Heart right ventricle (tissue), 16 donors: ENCODE results near the gene AMACR. TPM values are rescaled to one million over a fixed set of nuclear protein-coding genes. Genes with fewer than 3 reads are reported as not detected.

ENCODE experiments used
- ATAC-seq, 8 donors: fragments of 200-7000 bp; cut with Tn5 transposase; one replicate each; pipeline ENCODE4 v1.9.1; 2020; ENCODE audit warnings: mild to moderate bottlenecking in 8 of 8, moderate library complexity in 8 of 8, moderate number of reproducible peaks in 1 of 8
- DNase-seq, 2 donors: peaks; one replicate each; pipeline ENCODE4 v3.0.0-alpha.2; 2020
- H3K27ac ChIP-seq, 10 donors: fragments of 200-600 bp; sonication (generic) in 2 of 10; one replicate each; pipeline versions ENCODE4 v1.5.0 to v1.8.0; 2020 to 2022; ENCODE audit warnings: mild to moderate bottlenecking in 3 of 10
- H3K27me3 ChIP-seq, 7 donors: fragments of 200-600 bp; one replicate each; pipeline ENCODE4 v1.8.0; 2021 to 2022; ENCODE audit warnings: mild to moderate bottlenecking in 2 of 7
- H3K36me3 ChIP-seq, 9 donors: fragments of 200-600 bp; sonication (generic) in 1 of 9; one replicate each; pipeline versions ENCODE4 v1.5.0 to v1.8.0; 2020 to 2022; ENCODE audit warnings: mild to moderate bottlenecking in 2 of 9
- H3K4me1 ChIP-seq, 9 donors: fragments of 200-600 bp; sonication (generic) in 1 of 9; one replicate each; pipeline versions ENCODE4 v1.5.0 to v1.8.0; 2020 to 2022; ENCODE audit warnings: mild to moderate bottlenecking in 4 of 9
- H3K4me3 ChIP-seq, 10 donors: fragments of 200-600 bp; sonication (generic) in 2 of 10; one replicate each; pipeline versions ENCODE4 v1.5.0 to v1.8.0; 2020 to 2022; ENCODE audit warnings: mild to moderate bottlenecking in 7 of 10, moderate library complexity in 2 of 10
- H3K9me3 ChIP-seq, 11 donors: fragments of 200-600 bp in 10 of 11; sonication (generic) in 2 of 11; one replicate each; pipeline versions ENCODE4 v1.5.0 to v1.8.0; 2013 to 2022; ENCODE audit warnings: mild to moderate bottlenecking in 2 of 11, control low read depth in 1 of 11, moderate library complexity in 1 of 11
- CTCF ChIP-seq, 9 donors: fragments of 200-600 bp; sonication (generic) in 2 of 9; IDR thresholded peaks; one replicate each; pipeline versions ENCODE4 v1.5.0 to v1.8.0; 2021 to 2022; ENCODE audit warnings: antibody characterized with exemption in 9 of 9, mild to moderate bottlenecking in 5 of 9, moderate library complexity in 1 of 9
- WGBS, 2 donors: extraction: QIAGEN DNeasy Blood & Tissue Kit; methylation state at CpG; one replicate each; pipeline ENCODE4 v1.1.7; 2013; ENCODE audit warnings: inconsistent platforms in 1 of 2; 5-methylcytosine and 5-hydroxymethylcytosine counted together
- intact Hi-C, 10 donors: fragments of 100-400 bp; cut with DNase I; formaldehyde crosslinking; loops; one replicate each; pipeline versions ENCODE4 v1.11.1 to v1.14.2; 2022
- polyA plus RNA-seq, 2 donors: library from polyadenylated mRNA; stranded (reverse); fragments of 200-250 nt; gene quantifications; one replicate each; pipeline ENCODE4 v1.2.3, GENCODE V29; 2013
- total RNA-seq, 10 donors: library from RNA; stranded (reverse); fragmentation: NEBNext Ultra II Directional in 3 of 10; extraction: Animal tissue kit (Norgen Biotek cat#: 25700) in 3 of 10; gene quantifications; one replicate each; pipeline versions ENCODE4 v1.2.1 to v1.2.4, GENCODE V29; 2021 to 2023
- donor health status: Arrhythmogenic right ventricular cardiomyopathy.
- donor health status: ischemic (EF 13 %, LVEDD 7.1; RV severe dilation, severe dysfunction).
- donor health status: healthy with polysubstance abuse.
- donor health status: DM: no; HTN: yes; CAD: no.
- donor health status: DM: no; HTN: no; CAD: no.
- donor health status: ischemic (EF 25% LVEDD 6.9; RV normal size, moderate dysfunction).
- donor health status: ischemic (EF 25% LVEDD 5.7; RV mildly dilated, moderate dysfunction).
- donor health status: healthy.
- donor health status: DM: yes; HTN: yes; CAD: no.
- donor health status: Ischemic cardiomyopathy.
- donor health status: ischemic (EF 35%, LVEDD 5.7; RV mildly dilated, moderate dysfunction).
- donor health status: nonischemic (EF 11% LVEDD 7.7; RV severe dilation, severe dysfunction).
- donor health status: DM: yes; HTN: yes; CAD: no.
- donor health status: PGD.
- donor health status: ischemic (EF 29% LVEDD 5.4; RV normal size, mild dysfunction).
- donor health status: nonischemic (EF 23%, LVEDD 6.1; RV moderate dilation, normal function).

AMACR gene
- total and polyA plus RNA-seq, 12 donors: 3.0 to 16.2 (median 8.8) TPM

- no peak for DNase-seq
- no peak for ATAC-seq
- Histone ChIP-seq H3K9me3 (no peaks in the 10 kb centered on the region), H3K4me3 (no peak overlapping the region), H3K4me1 (peaks cover 10 to 43% (median 34%) of the 10 kb centered on the region in 9 donors), H3K36me3 (peaks cover 0 to 9% (median 0%) of the 10 kb centered on the region in 9 donors), H3K27me3 (no peaks in the 10 kb centered on the region), H3K27ac (no peak overlapping the region)
- TF ChIP-seq CTCF (IDR thresholded peaks at IDR 0.05): no peak
- WGBS, 2 donors: 97 to 98% methylated on average over 10 of the region's 10 CpGs
- intact Hi-C loops: no loop called here
Measured at GRCh38 chr5:34039398-34040157, 31.7 kb upstream of the AMACR start.

- Histone ChIP-seq H3K4me3 (no peak overlapping the region), H3K9me3 (no peaks in the 10 kb centered on the region), H3K4me1 (peaks cover 7 to 38% (median 32%) of the 10 kb centered on the region in 9 donors), H3K27me3 (no peaks in the 10 kb centered on the region), H3K36me3 (peaks cover 0 to 15% (median 0%) of the 10 kb centered on the region in 9 donors), H3K27ac (no peak overlapping the region)
- ATAC-seq (no peak), DNase-seq (no peak)
- TF ChIP-seq CTCF (IDR thresholded peaks at IDR 0.05): no peak
- intact Hi-C loops: no loop called here
- 94 to 99% methylated on average over 4 of the region's 4 CpGs for WGBS, 2 donors
Measured at GRCh38 chr5:34038838-34039237, 31.0 kb upstream of the AMACR start.

GRCh38 chr5:34038390-34038789 is 30.5 kb upstream of the AMACR start:
- Histone ChIP-seq H3K4me3 (no peak overlapping the region), H3K4me1 (peaks cover 5 to 33% (median 27%) of the 10 kb centered on the region in 9 donors), H3K27ac (no peak overlapping the region), H3K36me3 (peaks cover 0 to 17% (median 0%) of the 10 kb centered on the region in 9 donors), H3K9me3 (no peaks in the 10 kb centered on the region), H3K27me3 (no peaks in the 10 kb centered on the region)
- DNase-seq: no peak
- intact Hi-C loops: no loop called here
- ATAC-seq: no peak
- WGBS, 2 donors: 70 to 75% methylated on average over 2 of the region's 2 CpGs
- TF ChIP-seq CTCF (IDR thresholded peaks at IDR 0.05): no peak

- intact Hi-C loops: no loop called here
- H3K27ac ChIP-seq: no peak overlapping the region
- H3K36me3 ChIP-seq: peaks cover 0 to 24% (median 0%) of the 10 kb centered on the region in 9 donors
- ATAC-seq: no peak
- TF ChIP-seq CTCF (IDR thresholded peaks at IDR 0.05): no peak
- H3K27me3 ChIP-seq: no peaks in the 10 kb centered on the region
- no peak for DNase-seq
- no peaks in the 10 kb centered on the region for H3K9me3 ChIP-seq
- H3K4me1 ChIP-seq: peaks cover 0 to 28% (median 21%) of the 10 kb centered on the region in 9 donors
- H3K4me3 ChIP-seq: no peak overlapping the region
- 80 to 85% methylated on average over 3 of the region's 3 CpGs for WGBS, 2 donors
Measured at GRCh38 chr5:34037726-34038125, 29.9 kb upstream of the AMACR start.
